Calu3 (cell line): ENCODE measurements around the gene SESN1. TPM values are rescaled to one million over a fixed set of nuclear protein-coding genes. Genes with fewer than 3 reads are reported as not detected.

Experiments used
- BruUV-seq: library from RNA; stranded (reverse); fragments of 400-500 nt; replicated peaks from 2 replicates; lab custom pipeline; 2021; lab: Mats Ljungman, UMichigan
- CTCF ChIA-PET: fragments of 300-600 bp; sonication (Branson Sonifier 250); formaldehyde crosslinking; loops from one replicate; lab custom pipeline; 2022; ENCODE audit warnings: antibody characterized with exemption; lab: Charles Lee
- DNase-seq: peaks from one replicate; pipeline ENCODE4 v3.0.0; 2022
- H3K27ac Mint-ChIP-seq: one replicate; pipeline ENCODE4 v1.8.0; 2022; ENCODE audit warnings: mixed read lengths; ENCODE audit not compliant: unreplicated experiment
- H3K27me3 Mint-ChIP-seq: one replicate; pipeline ENCODE4 v1.8.0; 2022; ENCODE audit warnings: mixed read lengths; ENCODE audit not compliant: unreplicated experiment
- H3K36me3 Mint-ChIP-seq: one replicate; pipeline ENCODE4 v1.8.0; 2022; ENCODE audit warnings: mild to moderate bottlenecking, moderate library complexity, mixed read lengths; ENCODE audit not compliant: insufficient read depth, unreplicated experiment
- H3K4me1 Mint-ChIP-seq: one replicate; pipeline ENCODE4 v1.8.0; 2022; ENCODE audit warnings: mild to moderate bottlenecking, low read depth, mixed read lengths; ENCODE audit not compliant: unreplicated experiment
- H3K4me3 Mint-ChIP-seq: one replicate; pipeline ENCODE4 v1.8.0; 2022; ENCODE audit warnings: mild to moderate bottlenecking, low read depth, moderate library complexity, mixed read lengths; ENCODE audit not compliant: unreplicated experiment
- H3K9me3 Mint-ChIP-seq: one replicate; pipeline ENCODE4 v1.8.0; 2022; ENCODE audit warnings: low read depth, mixed read lengths; ENCODE audit not compliant: unreplicated experiment
- CTCF ChIP-seq: fragments of 200-600 bp; IDR thresholded peaks from one replicate; pipeline ENCODE4 v1.8.0; 2022; ENCODE audit warnings: antibody characterized with exemption; ENCODE audit not compliant: unreplicated experiment
- intact Hi-C: fragments of 100-400 bp; cut with micrococcal nuclease; formaldehyde crosslinking; loops from one replicate; pipeline ENCODE4 v1.10.0; 2022; ENCODE audit not compliant: unreplicated experiment
- total RNA-seq: library from RNA; stranded (reverse); gene quantifications from 2 replicates; pipeline ENCODE4 v1.2.3, GENCODE V29; 2022

SESN1 gene
- total RNA-seq, 1 experiment from 2014 or later, result 5.9 TPM

- Mint-ChIP-seq H3K4me3 (no peak overlapping the region), H3K9me3 (no peaks in the 10 kb centered on the region), H3K36me3 (no peaks in the 10 kb centered on the region), H3K4me1 (no peaks in the 10 kb centered on the region), H3K27me3 (no peaks in the 10 kb centered on the region), H3K27ac (no peak overlapping the region)
- TF ChIP-seq CTCF, result no peak
- CTCF ChIA-PET, result no interaction called here
- intact Hi-C loops, result no loop called here
- BruUV-seq, result no TSS peak
- no peak for DNase-seq
These were observed 11.0 kb upstream of the SESN1 start for GRCh38 chr6:109105681-109106080.

- no peak overlapping the region for H3K4me3 Mint-ChIP-seq
- H3K9me3 Mint-ChIP-seq, result no peaks in the 10 kb centered on the region
- CTCF ChIA-PET, result no interaction called here
- intact Hi-C loops, result loop anchor here (5.0 kb wide), 1 partner anchor 58 kb away; no protein-coding TSS in a partner anchor
- H3K4me1 Mint-ChIP-seq, result no peaks in the 10 kb centered on the region
- H3K27me3 Mint-ChIP-seq, result no peaks in the 10 kb centered on the region
- no peak for TF ChIP-seq CTCF
- H3K27ac Mint-ChIP-seq, result no peak overlapping the region
- no peak for DNase-seq
- no peaks in the 10 kb centered on the region for H3K36me3 Mint-ChIP-seq
- no TSS peak for BruUV-seq
These were observed 9.9 kb upstream of the SESN1 start for GRCh38 chr6:109104512-109104911.

- no TSS peak for BruUV-seq
- H3K36me3 Mint-ChIP-seq, result no peaks in the 10 kb centered on the region
- CTCF ChIA-PET, result no interaction called here
- no peak overlapping the region for H3K4me3 Mint-ChIP-seq
- no peaks in the 10 kb centered on the region for H3K27me3 Mint-ChIP-seq
- H3K27ac Mint-ChIP-seq, result no peak overlapping the region
- no peak for DNase-seq
- no peaks in the 10 kb centered on the region for H3K9me3 Mint-ChIP-seq
- TF ChIP-seq CTCF, result no peak
- intact Hi-C loops, result loop anchor here (5.0 kb wide), 1 partner anchor 58 kb away; no protein-coding TSS in a partner anchor
- H3K4me1 Mint-ChIP-seq, result no peaks in the 10 kb centered on the region
These were observed 9.3 kb upstream of the SESN1 start for GRCh38 chr6:109103942-109104341.

GRCh38 chr6:109102762-109103161, 8.1 kb upstream of the SESN1 start:
- DNase-seq, result no peak
- intact Hi-C loops, result loop anchor here (5.0 kb wide), 1 partner anchor 60 kb away; no protein-coding TSS in a partner anchor
- H3K36me3 Mint-ChIP-seq, result no peaks in the 10 kb centered on the region
- BruUV-seq, result no TSS peak
- no peak for TF ChIP-seq CTCF
- H3K27me3 Mint-ChIP-seq, result no peaks in the 10 kb centered on the region
- no peak overlapping the region for H3K4me3 Mint-ChIP-seq
- H3K4me1 Mint-ChIP-seq, result peaks cover 4% of the 10 kb centered on the region
- no peak overlapping the region for H3K27ac Mint-ChIP-seq
- no peaks in the 10 kb centered on the region for H3K9me3 Mint-ChIP-seq
- CTCF ChIA-PET, result no interaction called here
